Raji (cell line): ENCODE data around the gene SNAP25.

Experiments used
- POLR2A ChIP-seq: IDR thresholded peaks from 2 replicates; pipeline ENCODE4 v1.6.1; 2011; ENCODE audit warnings: low read depth, low read length, control low read depth; ENCODE audit not compliant: insufficient read depth

The SNAP25 gene

GRCh38 chr20:10240655-10241054 lies 22.0 kb downstream of the SNAP25 start:
- no peak for TF ChIP-seq POLR2A

- no peak for TF ChIP-seq POLR2A
Observed at GRCh38 chr20:10242166-10242565, 23.5 kb downstream of the SNAP25 start.

- no peak for TF ChIP-seq POLR2A
Observed at GRCh38 chr20:10247440-10247839, 28.8 kb downstream of the SNAP25 start.

- TF ChIP-seq POLR2A = no peak
Observed at GRCh38 chr20:10249048-10249770, 30.6 kb downstream of the SNAP25 start.

GRCh38 chr20:10249822-10250221 lies 31.2 kb downstream of the SNAP25 start:
- TF ChIP-seq POLR2A = no peak

GRCh38 chr20:10250902-10251301 lies 32.3 kb downstream of the SNAP25 start:
- no peak for TF ChIP-seq POLR2A

- TF ChIP-seq POLR2A = no peak
Observed at GRCh38 chr20:10253780-10254179, 35.1 kb downstream of the SNAP25 start.

GRCh38 chr20:10255846-10256245 lies 37.2 kb downstream of the SNAP25 start:
- TF ChIP-seq POLR2A = no peak

GRCh38 chr20:10259166-10259565 lies 40.5 kb downstream of the SNAP25 start:
- TF ChIP-seq POLR2A = no peak

- no peak for TF ChIP-seq POLR2A
Observed at GRCh38 chr20:10260316-10260715, 41.7 kb downstream of the SNAP25 start.

- TF ChIP-seq POLR2A = no peak
Observed at GRCh38 chr20:10261702-10262101, 43.1 kb downstream of the SNAP25 start.

- TF ChIP-seq POLR2A = no peak
Observed at GRCh38 chr20:10263385-10264165, 44.9 kb downstream of the SNAP25 start.

- no peak for TF ChIP-seq POLR2A
Observed at GRCh38 chr20:10264166-10264558, 45.5 kb downstream of the SNAP25 start.

- no peak for TF ChIP-seq POLR2A
Observed at GRCh38 chr20:10268636-10269035, 50.0 kb downstream of the SNAP25 start.

- no peak for TF ChIP-seq POLR2A
Observed at GRCh38 chr20:10270630-10271029, 52.0 kb downstream of the SNAP25 start.

- TF ChIP-seq POLR2A = no peak
Observed at GRCh38 chr20:10271494-10272219, 53.0 kb downstream of the SNAP25 start.

- no peak for TF ChIP-seq POLR2A
Observed at GRCh38 chr20:10276878-10277580, 58.4 kb downstream of the SNAP25 start.
